GM23248 (cell line): ENCODE data around the gene ZFP92.

ENCODE experiments used
- EZH2 ChIP-seq: fragments of 200-600 bp; sonication (generic); IDR thresholded peaks from 2 replicates; pipeline ENCODE4 v1.6.1; 2018; ENCODE audit warnings: antibody characterized with exemption, mild to moderate bottlenecking; ENCODE audit not compliant: insufficient read depth, poor library complexity, severe bottlenecking
- EZH2phosphoT487 ChIP-seq: fragments of 200-600 bp; sonication (generic); IDR thresholded peaks from 2 replicates; pipeline ENCODE4 v1.6.1; 2018; ENCODE audit warnings: antibody characterized with exemption, moderate library complexity, mild to moderate bottlenecking, low read depth; ENCODE audit not compliant: insufficient read depth

- TF ChIP-seq EZH2 (no peak), EZH2phosphoT487 (no peak)
These were observed 10.8 kb upstream of the ZFP92 start for GRCh38 chrX:153400146-153401132.
